WERI-Rb-1 (cell line): ENCODE measurements around the gene HSFX4.

Experiments used
- DNase-seq: peaks from one replicate; pipeline ENCODE4 v3.0.0-alpha.2; 2020
- H3K27ac ChIP-seq: fragments of 250-450 bp; sonication (Bioruptor Pico); 2 replicates; pipeline ENCODE4 v1.5.1; 2020; ENCODE audit warnings: mild to moderate bottlenecking, moderate library complexity
- H3K27me3 ChIP-seq: fragments of 250-450 bp; sonication (Bioruptor Pico); 2 replicates; pipeline ENCODE4 v1.5.1; 2021; ENCODE audit warnings: mild to moderate bottlenecking, low read depth, moderate library complexity; ENCODE audit not compliant: insufficient read depth, severe bottlenecking
- H3K36me3 ChIP-seq: fragments of 250-450 bp; sonication (Bioruptor Pico); 2 replicates; pipeline ENCODE4 v1.5.1; 2020; ENCODE audit warnings: mild to moderate bottlenecking, moderate library complexity
- H3K4me3 ChIP-seq: 2 replicates; pipeline ENCODE4 v1.5.1; 2011; ENCODE audit warnings: low read depth, mild to moderate bottlenecking, control low read depth, low read length
- H3K9me3 ChIP-seq: fragments of 250-450 bp; sonication (Bioruptor Pico); 2 replicates; pipeline ENCODE4 v1.5.1; 2021; ENCODE audit warnings: mild to moderate bottlenecking, moderate library complexity; ENCODE audit not compliant: severe bottlenecking
- TF ChIP-seq, protein P1 (sequence below): IDR thresholded peaks from 2 replicates; pipeline ENCODE4 v1.5.1; 2011; ENCODE audit warnings: low read depth, mild to moderate bottlenecking, control low read depth, inconsistent platforms, low read length

HSFX4 gene

DNA sequence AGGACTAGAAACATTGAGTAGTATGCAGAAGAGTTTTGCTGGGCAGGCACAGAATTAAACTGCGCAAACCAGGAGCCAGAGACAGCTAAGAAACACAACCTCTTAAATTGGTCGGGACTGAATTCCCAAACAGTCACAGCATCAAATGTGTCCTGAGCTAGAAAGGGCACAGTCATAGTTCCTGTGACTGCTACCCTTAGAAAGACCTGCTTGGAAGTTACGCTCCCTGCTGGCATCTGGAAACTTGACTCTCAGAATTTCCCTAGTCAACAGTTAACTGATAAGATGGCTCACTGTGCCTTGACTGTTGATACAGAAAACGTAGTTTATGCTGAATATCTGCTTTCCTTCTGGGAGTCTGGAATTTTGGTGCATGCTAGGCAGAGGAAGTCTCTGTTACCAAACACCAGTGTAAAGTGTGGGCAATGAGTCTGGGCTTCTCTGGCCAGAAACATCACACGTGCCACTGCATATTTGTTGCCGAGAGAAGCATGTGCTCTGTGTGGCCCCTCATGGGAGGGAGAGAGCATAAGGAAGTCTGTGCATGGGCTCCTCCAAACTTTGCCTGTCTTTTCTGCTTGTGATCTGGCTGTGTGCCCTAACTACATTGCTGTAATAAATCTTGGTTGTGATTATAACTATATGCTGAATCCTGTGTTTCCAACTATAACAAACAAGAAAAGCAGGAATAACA, 20.5 kb downstream of the HSFX4 start:
- no peak overlapping the region for H3K27ac ChIP-seq
- H3K36me3 ChIP-seq: no peaks in the 10 kb centered on the region
- H3K4me3 ChIP-seq: no peak overlapping the region
- TF ChIP-seq, protein P1, sequence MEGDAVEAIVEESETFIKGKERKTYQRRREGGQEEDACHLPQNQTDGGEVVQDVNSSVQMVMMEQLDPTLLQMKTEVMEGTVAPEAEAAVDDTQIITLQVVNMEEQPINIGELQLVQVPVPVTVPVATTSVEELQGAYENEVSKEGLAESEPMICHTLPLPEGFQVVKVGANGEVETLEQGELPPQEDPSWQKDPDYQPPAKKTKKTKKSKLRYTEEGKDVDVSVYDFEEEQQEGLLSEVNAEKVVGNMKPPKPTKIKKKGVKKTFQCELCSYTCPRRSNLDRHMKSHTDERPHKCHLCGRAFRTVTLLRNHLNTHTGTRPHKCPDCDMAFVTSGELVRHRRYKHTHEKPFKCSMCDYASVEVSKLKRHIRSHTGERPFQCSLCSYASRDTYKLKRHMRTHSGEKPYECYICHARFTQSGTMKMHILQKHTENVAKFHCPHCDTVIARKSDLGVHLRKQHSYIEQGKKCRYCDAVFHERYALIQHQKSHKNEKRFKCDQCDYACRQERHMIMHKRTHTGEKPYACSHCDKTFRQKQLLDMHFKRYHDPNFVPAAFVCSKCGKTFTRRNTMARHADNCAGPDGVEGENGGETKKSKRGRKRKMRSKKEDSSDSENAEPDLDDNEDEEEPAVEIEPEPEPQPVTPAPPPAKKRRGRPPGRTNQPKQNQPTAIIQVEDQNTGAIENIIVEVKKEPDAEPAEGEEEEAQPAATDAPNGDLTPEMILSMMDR: no peak
- no peak for DNase-seq
- H3K9me3 ChIP-seq: no peaks in the 10 kb centered on the region
- no peaks in the 10 kb centered on the region for H3K27me3 ChIP-seq

DNA sequence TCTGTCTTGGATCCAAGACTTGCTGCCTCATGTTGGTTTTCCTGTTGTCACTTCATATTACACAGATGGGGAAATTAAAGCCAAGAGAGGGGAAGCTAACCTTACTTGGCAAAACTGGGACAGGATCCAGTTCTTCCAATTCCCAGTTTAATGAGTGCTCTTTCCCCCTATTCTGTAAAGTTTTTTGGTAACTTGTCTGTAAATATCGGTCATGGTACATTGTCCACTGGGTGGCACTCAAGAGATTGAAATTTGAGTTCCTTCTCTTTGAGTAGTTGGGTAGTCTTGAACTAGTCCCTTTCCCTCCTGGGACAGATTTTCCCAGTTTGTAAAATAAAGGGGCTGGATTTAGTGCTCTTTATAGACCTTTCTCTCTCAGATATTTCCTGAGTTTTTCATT, 21.3 kb downstream of the HSFX4 start:
- DNase-seq: peak; percentile 17
- Histone ChIP-seq H3K27ac (no peak overlapping the region), H3K27me3 (no peaks in the 10 kb centered on the region), H3K9me3 (no peaks in the 10 kb centered on the region), H3K36me3 (no peaks in the 10 kb centered on the region), H3K4me3 (no peak overlapping the region)
- TF ChIP-seq, protein P1: 0 out of 2 replicates have a peak, but pooled peaks have one; percentile 19

DNA sequence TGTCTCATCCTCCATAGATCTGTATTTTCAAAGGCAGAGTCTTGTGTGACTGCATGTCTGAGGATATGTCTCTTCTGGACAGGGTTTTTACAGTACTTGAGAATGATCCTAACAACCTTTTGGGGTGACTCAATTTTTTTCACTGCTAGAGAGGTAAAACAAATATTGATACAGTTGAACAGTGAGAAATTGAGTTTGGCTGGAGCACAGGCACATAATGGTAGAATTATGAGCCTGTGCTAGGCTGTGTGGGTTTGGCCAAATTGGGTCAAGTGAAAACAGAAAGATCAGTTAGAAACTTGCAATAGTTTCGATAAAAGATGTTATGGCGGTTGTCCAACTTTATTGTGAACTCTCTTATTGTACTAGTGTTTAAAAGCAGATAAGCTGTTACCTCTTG, 32.2 kb downstream of the HSFX4 start:
- no peaks in the 10 kb centered on the region for H3K9me3 ChIP-seq
- TF ChIP-seq, protein P1: no peak
- DNase-seq: no peak
- no peaks in the 10 kb centered on the region for H3K27me3 ChIP-seq
- no peaks in the 10 kb centered on the region for H3K36me3 ChIP-seq
- no peak overlapping the region for H3K27ac ChIP-seq
- no peak overlapping the region for H3K4me3 ChIP-seq

DNA sequence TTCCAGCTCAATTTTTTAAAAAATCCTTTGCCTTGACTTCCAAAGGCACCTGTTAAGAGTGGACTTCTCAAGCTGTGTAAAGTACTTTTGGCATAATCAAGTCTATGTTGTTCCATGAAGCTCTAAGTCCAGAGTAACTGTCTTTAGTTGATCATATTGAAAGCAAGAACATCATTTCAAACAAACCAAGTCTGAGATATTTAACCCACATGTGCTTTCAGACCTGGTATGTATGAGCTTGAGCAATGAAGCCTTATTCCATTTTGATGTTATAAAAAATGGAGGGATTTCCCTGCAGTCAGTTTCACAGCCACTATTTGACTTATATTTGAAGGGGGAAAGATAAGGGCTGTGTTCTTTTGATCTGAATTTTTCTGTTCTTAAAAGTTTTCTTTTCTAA, 32.6 kb downstream of the HSFX4 start:
- Histone ChIP-seq H3K36me3 (no peaks in the 10 kb centered on the region), H3K9me3 (no peaks in the 10 kb centered on the region), H3K4me3 (no peak overlapping the region), H3K27ac (no peak overlapping the region), H3K27me3 (no peaks in the 10 kb centered on the region)
- TF ChIP-seq, protein P1: no peak
- no peak for DNase-seq

DNA sequence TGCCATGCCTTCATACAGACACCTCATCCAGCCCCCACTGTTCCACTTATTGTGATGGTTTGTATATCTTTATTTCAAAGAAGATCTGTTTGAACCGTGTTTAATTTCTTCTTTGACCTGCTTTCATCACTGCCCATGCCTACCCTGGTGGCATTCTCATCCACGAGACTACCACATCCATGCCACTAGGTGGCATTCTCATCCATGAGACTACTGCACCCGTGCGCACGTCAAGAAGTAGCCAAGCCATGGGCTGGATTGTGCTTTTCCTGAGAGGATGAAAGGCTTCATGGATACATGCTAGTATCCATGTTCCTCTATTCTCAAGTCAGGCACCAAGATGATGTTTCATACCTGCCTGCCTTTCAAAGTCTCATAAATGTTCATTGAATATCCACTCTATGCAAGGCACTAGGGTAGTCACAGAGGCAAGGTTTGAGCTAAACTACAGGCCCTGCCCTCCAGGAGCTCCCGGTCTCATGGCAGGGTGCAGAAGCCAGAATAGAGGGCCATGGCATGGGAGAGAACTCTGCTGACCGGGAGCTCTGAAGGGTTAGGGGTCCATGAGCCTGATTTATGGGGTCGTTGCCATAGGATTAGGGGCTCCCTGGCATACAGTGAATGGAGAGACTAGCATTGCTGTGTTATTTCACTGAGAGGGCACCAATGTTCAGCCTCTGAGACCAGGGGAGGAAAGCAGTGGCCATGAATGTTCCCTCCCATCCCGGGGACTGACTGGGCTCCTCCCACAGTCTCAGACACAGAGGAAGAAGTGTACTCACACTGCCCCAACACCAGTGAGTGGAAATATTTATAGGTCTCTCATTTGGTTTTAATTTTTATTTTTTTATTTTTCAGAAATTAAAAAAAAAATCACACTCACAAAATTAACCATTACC, 33.7 kb downstream of the HSFX4 start:
- no peaks in the 10 kb centered on the region for H3K9me3 ChIP-seq
- no peak overlapping the region for H3K27ac ChIP-seq
- DNase-seq: peak; percentile 45
- TF ChIP-seq, protein P1: peak; percentile 70
- H3K27me3 ChIP-seq: no peaks in the 10 kb centered on the region
- no peaks in the 10 kb centered on the region for H3K36me3 ChIP-seq
- no peak overlapping the region for H3K4me3 ChIP-seq
